ENCODE measurements around the gene ATP7B.

The ATP7B gene

GRCh38 chr13:51919531-51919930 lies 91.7 kb downstream of the ATP7B start:
- H3K27ac ChIP-seq: no peak overlapping the region
- DNase-seq (ENCODE audit: low spot score): no peak
- ChIA-PET POLR2A (ENCODE audit: low non-redundant PET) (no interaction called here), CTCF (no interaction called here)
- no peak for TF ChIP-seq CTCF (conservative IDR thresholded peaks at IDR 0.05; ENCODE audit: low read depth)

- DNase-seq (ENCODE audit: low spot score): no peak
- ChIA-PET CTCF (interaction anchor here (1.6 kb wide), 1 partner anchor 211 kb away, joined by 3 read pairs; no protein-coding TSS in a partner anchor), POLR2A (ENCODE audit: low non-redundant PET) (no interaction called here)
- no peak for TF ChIP-seq CTCF (conservative IDR thresholded peaks at IDR 0.05; ENCODE audit: low read depth)
- no peak overlapping the region for H3K27ac ChIP-seq
Observed at GRCh38 chr13:51916962-51917361, 94.3 kb downstream of the ATP7B start.

GRCh38 chr13:51916051-51916818 lies 95.0 kb downstream of the ATP7B start:
- ChIA-PET CTCF (interaction anchor here (0.6 to 1.6 kb wide), 2 partner anchors 212 to 926 kb away, joined by 3 read pairs; no protein-coding TSS in a partner anchor), POLR2A (ENCODE audit: low non-redundant PET) (no interaction called here)
- H3K27ac ChIP-seq: no peak overlapping the region
- no peak for TF ChIP-seq CTCF (conservative IDR thresholded peaks at IDR 0.05; ENCODE audit: low read depth)
- no peak for DNase-seq (ENCODE audit: low spot score)

GRCh38 chr13:51914137-51914493 lies 97.1 kb downstream of the ATP7B start:
- no peak for TF ChIP-seq CTCF (conservative IDR thresholded peaks at IDR 0.05; ENCODE audit: low read depth)
- ChIA-PET CTCF (no interaction called here), POLR2A (ENCODE audit: low non-redundant PET) (no interaction called here)
- H3K27ac ChIP-seq: no peak overlapping the region
- no peak for DNase-seq (ENCODE audit: low spot score)

- TF ChIP-seq CTCF (conservative IDR thresholded peaks at IDR 0.05; ENCODE audit: low read depth): no peak
- ChIA-PET POLR2A (ENCODE audit: low non-redundant PET) (no interaction called here), CTCF (interaction anchor here (0.6 kb wide), 1 partner anchor 9 kb away, joined by 3 read pairs; no protein-coding TSS in a partner anchor)
- no peak for DNase-seq (ENCODE audit: low spot score)
- no peak overlapping the region for H3K27ac ChIP-seq
Observed at GRCh38 chr13:51913421-51914136, 97.7 kb downstream of the ATP7B start.

- H3K27ac ChIP-seq: no peak overlapping the region
- no peak for TF ChIP-seq CTCF (conservative IDR thresholded peaks at IDR 0.05; ENCODE audit: low read depth)
- CTCF ChIA-PET: interaction anchor here (0.6 to 2.7 kb wide), 4 partner anchors 9 to 215 kb away, joined by 3 to 12 read pairs (median 4); no protein-coding TSS in a partner anchor
- no peak for DNase-seq (ENCODE audit: low spot score)
- POLR2A ChIA-PET (ENCODE audit: low non-redundant PET): no interaction called here
Observed at GRCh38 chr13:51912511-51913225, 98.6 kb downstream of the ATP7B start.
